Kidney (tissue), 14 donors: Measurements from ENCODE around the gene LNPK. TPM values are rescaled to one million over a fixed set of nuclear protein-coding genes. Genes with fewer than 3 reads are reported as not detected.

Source experiments
- DNase-seq, 5 donors: peaks; one replicate each; pipeline ENCODE4 v3.0.0-alpha.2; 2013 to 2020
- FAIRE-seq: peaks from 2 replicates; lab custom pipeline; 2012; peaks lifted over from hg19 to GRCh38; lab: Jason Lieb, UNC
- H3K27ac ChIP-seq, 2 donors: one replicate each; pipeline ENCODE4 v1.7.0; 2013; ENCODE audit warnings: low read depth in 2 of 2, low read length in 2 of 2, inconsistent platforms in 1 of 2
- H3K27me3 ChIP-seq: one replicate; pipeline ENCODE4 v1.7.1; 2013; ENCODE audit warnings: low read length, inconsistent platforms; ENCODE audit not compliant: control insufficient read depth, insufficient read depth
- H3K36me3 ChIP-seq, 3 donors: one replicate each; pipeline versions ENCODE4 v1.7.0 to v1.7.1; 2013; ENCODE audit warnings: low read length in 3 of 3, control low read depth in 1 of 3, inconsistent platforms in 1 of 3; ENCODE audit not compliant: insufficient read depth in 3 of 3, control insufficient read depth in 2 of 3
- H3K4me1 ChIP-seq, 3 donors: one replicate each; pipeline versions ENCODE4 v1.7.0 to v1.7.1; 2013; ENCODE audit warnings: low read length in 3 of 3, inconsistent platforms in 1 of 3, low read depth in 1 of 3; ENCODE audit not compliant: control insufficient read depth in 2 of 3, insufficient read depth in 2 of 3
- H3K4me3 ChIP-seq, 3 donors: one replicate each; pipeline versions ENCODE4 v1.7.0 to v1.8.1; 2013; ENCODE audit warnings: low read length in 3 of 3, control low read depth in 1 of 3, inconsistent platforms in 1 of 3
- H3K9ac ChIP-seq, 3 donors: one replicate each; pipeline versions ENCODE4 v1.7.0 to v1.7.1; 2013; ENCODE audit warnings: low read length in 3 of 3, control low read depth in 1 of 3, inconsistent platforms in 1 of 3
- H3K9me3 ChIP-seq, 3 donors: one replicate each; pipeline versions ENCODE4 v1.7.0 to v1.7.1; 2013; ENCODE audit warnings: low read length in 3 of 3, control low read depth in 1 of 3, inconsistent platforms in 1 of 3; ENCODE audit not compliant: control insufficient read depth in 2 of 3, insufficient read depth in 1 of 3
- CTCF ChIP-seq: IDR thresholded peaks from 3 replicates; pipeline ENCODE4 v1.5.1; 2012; ENCODE audit warnings: mild to moderate bottlenecking, moderate library complexity, borderline replicate concordance; ENCODE audit not compliant: insufficient read depth; ENCODE audit errors: extremely low read depth
- intact Hi-C: fragments of 100-400 bp; cut with DNase I; formaldehyde crosslinking; loops from one replicate; pipeline ENCODE4 v1.11.1; 2022
- polyA plus RNA-seq: library from polyadenylated mRNA; stranded (reverse); fragments of 350-450 nt; fragmentation: Illumina TruSeq; extraction: RNeasy Lipid Tissue Mini Kit (QIAGEN cat#74804); gene quantifications from one replicate; pipeline ENCODE4 v1.2.3, GENCODE V29; 2014; ENCODE audit warnings: low read depth, low replicate concordance; ENCODE audit not compliant: insufficient read depth
- total RNA-seq: library from RNA; stranded (reverse); fragmentation: NEBNext Ultra II Directional; extraction: Animal tissue kit (Norgen Biotek cat#: 25700); gene quantifications from one replicate; pipeline ENCODE4 v1.2.1, GENCODE V29; 2021
- donor health status: control.
- donor health status: control.
- donor health status: control.
- donor health status: control.
- donor health status: control.
- donor health status: DM: yes; HTN: yes; CAD: no.
- donor health status: Normal renal cell carcinoma (clear cell type).

LNPK gene
- total and polyA plus RNA-seq, 2 donors from 2014 or later = 5.1 to 29.0 TPM

GRCh38 chr2:175890636-175891242 is 111.3 kb downstream of the LNPK start:
- no peak overlapping the region for H3K4me3 ChIP-seq
- no peak overlapping the region for H3K9ac ChIP-seq
- no peaks in the 10 kb centered on the region for H3K4me1 ChIP-seq
- no peak for DNase-seq
- no peak for TF ChIP-seq CTCF
- no peaks in the 10 kb centered on the region for H3K27me3 ChIP-seq
- FAIRE-seq = no peak
- intact Hi-C loops = no loop called here
- no peaks in the 10 kb centered on the region for H3K36me3 ChIP-seq
- H3K27ac ChIP-seq = no peak overlapping the region
- no peaks in the 10 kb centered on the region for H3K9me3 ChIP-seq

GRCh38 chr2:175889701-175890302 is 112.3 kb downstream of the LNPK start:
- Histone ChIP-seq H3K27ac (no peak overlapping the region), H3K36me3 (no peaks in the 10 kb centered on the region), H3K27me3 (no peaks in the 10 kb centered on the region), H3K4me1 (no peaks in the 10 kb centered on the region), H3K4me3 (no peak overlapping the region), H3K9me3 (no peaks in the 10 kb centered on the region), H3K9ac (no peak overlapping the region)
- no peak for FAIRE-seq
- intact Hi-C loops = no loop called here
- no peak for TF ChIP-seq CTCF
- peak in 2 of 5 donors; percentile 49 to 64 for DNase-seq

GRCh38 chr2:175887776-175888175 is 114.3 kb downstream of the LNPK start:
- no peak overlapping the region for H3K27ac ChIP-seq

More at GRCh38 chr2:175887776-175888175, 114.3 kb downstream of the LNPK start:
- no peak overlapping the region for H3K9ac ChIP-seq
- no peak overlapping the region for H3K4me3 ChIP-seq
- H3K27me3 ChIP-seq = no peaks in the 10 kb centered on the region
- intact Hi-C loops = no loop called here
- FAIRE-seq (no peak), DNase-seq (no peak)
- H3K9me3 ChIP-seq = no peaks in the 10 kb centered on the region
- no peaks in the 10 kb centered on the region for H3K4me1 ChIP-seq
- no peak for TF ChIP-seq CTCF
- H3K36me3 ChIP-seq = no peaks in the 10 kb centered on the region
